ENCODE data around the gene RHOF. TPM values are rescaled to one million over a fixed set of nuclear protein-coding genes. Genes with fewer than 3 reads are reported as not detected.
A peak's percentile ranks its signal among the peaks of the same experiment; 100 is the strongest.

RHOF gene
- total and polyA plus RNA-seq, 12 donors = 4.1 to 49.5 (median 21.8) TPM

- peaks cover 27 to 44% of the 10 kb centered on the region in 2 donors for H3K4me1 ChIP-seq (replicated peaks in 1 of 2)
- intact Hi-C loops (cut with DNase I) = no loop called here
- DNase-seq = peak in 1 of 7 donors; percentile 31
These were observed 11.9 kb upstream of the RHOF start for GRCh38 chr12:121805171-121806008.

DNA sequence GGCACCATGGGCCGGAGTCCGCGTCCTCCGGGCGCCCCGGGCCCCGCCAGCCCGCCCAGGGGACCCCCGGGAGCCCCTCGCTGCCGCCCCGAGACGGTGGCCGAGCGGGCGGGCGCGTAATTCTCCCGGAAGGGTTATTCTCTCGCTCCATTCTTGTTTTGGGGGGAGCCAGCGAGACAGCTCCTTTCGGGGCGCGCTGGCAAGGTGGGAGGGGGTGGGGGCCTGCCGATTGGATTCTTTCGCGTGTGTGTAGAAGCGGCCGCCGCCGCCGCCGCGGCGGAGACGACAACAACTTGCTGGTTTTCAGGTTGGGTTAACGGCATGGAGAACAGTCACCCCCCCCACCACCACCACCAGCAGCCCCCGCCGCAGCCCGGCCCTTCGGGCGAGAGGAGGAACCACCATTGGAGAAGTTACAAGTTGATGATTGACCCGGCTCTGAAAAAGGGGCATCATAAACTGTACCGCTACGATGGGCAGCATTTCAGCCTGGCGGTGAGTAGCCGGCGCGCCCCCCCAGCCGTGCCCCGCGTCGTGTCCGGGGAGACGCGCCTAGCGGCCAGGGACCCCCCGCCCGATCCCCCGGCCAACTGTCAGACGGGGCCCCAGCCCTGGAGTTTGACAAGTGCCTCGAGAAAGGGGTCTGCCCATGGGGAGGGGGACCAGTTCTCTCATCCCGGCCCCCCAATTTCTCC is 11.1 kb upstream of the RHOF start:
- WGBS, 4 donors = 0 to 8% (median 0%) methylated on average over 4 to 63 of the region's 63 CpGs
- Histone ChIP-seq H3K27ac (peak overlapping the region; percentile 16 to 100 (median 100)), H3K27me3 (no peaks in the 10 kb centered on the region), H3K4me3 (peak overlapping the region; percentile 25 to 92 (median 70)), H3K36me3 (replicated peaks in 1 of 2) (peaks cover 0 to 26% of the 10 kb centered on the region in 2 donors), H3K4me1 (replicated peaks in 1 of 2) (peaks cover 27 to 40% of the 10 kb centered on the region in 2 donors), H3K9me3 (replicated peaks in 1 of 3) (no peaks in the 10 kb centered on the region)
- no peak for TF ChIP-seq POLR2A (IDR thresholded peaks at IDR 0.05)
- TF ChIP-seq, protein P1, sequence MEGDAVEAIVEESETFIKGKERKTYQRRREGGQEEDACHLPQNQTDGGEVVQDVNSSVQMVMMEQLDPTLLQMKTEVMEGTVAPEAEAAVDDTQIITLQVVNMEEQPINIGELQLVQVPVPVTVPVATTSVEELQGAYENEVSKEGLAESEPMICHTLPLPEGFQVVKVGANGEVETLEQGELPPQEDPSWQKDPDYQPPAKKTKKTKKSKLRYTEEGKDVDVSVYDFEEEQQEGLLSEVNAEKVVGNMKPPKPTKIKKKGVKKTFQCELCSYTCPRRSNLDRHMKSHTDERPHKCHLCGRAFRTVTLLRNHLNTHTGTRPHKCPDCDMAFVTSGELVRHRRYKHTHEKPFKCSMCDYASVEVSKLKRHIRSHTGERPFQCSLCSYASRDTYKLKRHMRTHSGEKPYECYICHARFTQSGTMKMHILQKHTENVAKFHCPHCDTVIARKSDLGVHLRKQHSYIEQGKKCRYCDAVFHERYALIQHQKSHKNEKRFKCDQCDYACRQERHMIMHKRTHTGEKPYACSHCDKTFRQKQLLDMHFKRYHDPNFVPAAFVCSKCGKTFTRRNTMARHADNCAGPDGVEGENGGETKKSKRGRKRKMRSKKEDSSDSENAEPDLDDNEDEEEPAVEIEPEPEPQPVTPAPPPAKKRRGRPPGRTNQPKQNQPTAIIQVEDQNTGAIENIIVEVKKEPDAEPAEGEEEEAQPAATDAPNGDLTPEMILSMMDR (IDR thresholded peaks at IDR 0.05) = peak in 1 of 6 experiments; percentile 5
- intact Hi-C loops (cut with DNase I) = no loop called here
- DNase-seq = peak in 4 of 7 donors; percentile 47 to 71 (median 52)

More at GRCh38 chr12:121805171-121806008, 11.9 kb upstream of the RHOF start:
- 2 to 5% (median 3%) methylated on average over 25 to 45 of the region's 45 CpGs for WGBS, 4 donors
- Histone ChIP-seq H3K27ac (peak overlapping the region in 4 of 5 donors; percentile 75 to 100 (median 100)), H3K27me3 (no peaks in the 10 kb centered on the region), H3K9me3 (replicated peaks in 1 of 3) (no peaks in the 10 kb centered on the region), H3K36me3 (replicated peaks in 1 of 2) (peaks cover 0 to 34% of the 10 kb centered on the region in 2 donors), H3K4me3 (peak overlapping the region in 2 of 4 donors; percentile 68 to 92)
- no peak for TF ChIP-seq POLR2A (IDR thresholded peaks at IDR 0.05)
- TF ChIP-seq, protein P1 (IDR thresholded peaks at IDR 0.05) = no peak

DNA sequence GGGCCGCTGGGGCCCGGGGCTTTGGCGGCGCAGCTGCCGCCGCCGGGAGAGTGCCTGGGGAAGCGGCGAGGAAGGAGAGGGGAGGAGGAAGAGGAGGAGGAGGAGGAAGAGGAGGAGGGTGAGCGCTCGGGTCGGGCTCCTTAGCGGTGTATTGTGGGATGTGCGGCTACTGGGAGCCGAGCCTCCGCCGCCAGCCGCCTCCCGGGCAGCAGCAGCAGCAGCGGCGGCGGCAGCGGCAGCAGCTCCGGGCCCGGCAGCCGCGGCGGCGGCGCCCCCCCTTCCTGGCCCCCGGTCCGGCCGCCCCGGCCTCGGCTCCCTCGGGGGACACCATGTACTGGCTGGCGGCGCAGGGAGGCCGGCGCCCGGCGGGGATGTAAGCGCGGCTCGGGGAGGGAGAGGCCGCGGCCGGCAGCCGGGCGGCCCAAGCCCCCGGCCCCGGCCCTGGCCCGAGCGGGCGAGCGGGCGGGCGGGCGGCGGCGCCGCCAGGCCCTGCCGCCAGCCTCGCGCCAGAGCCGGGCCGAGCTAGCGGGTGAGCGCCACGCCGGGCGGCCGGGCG is 10.5 kb upstream of the RHOF start, which contains the start of gene SETD1B:
TSS of gene SETD1B (plus strand) at position 149 of the 556 bp plus-strand sequence. CDS start 729 bp downstream, outside the sequence.
- H3K27ac ChIP-seq = peak within 1 kb of the TSS; percentile 97 to 100 (median 100)
- TF ChIP-seq POLR2A (IDR thresholded peaks at IDR 0.05) = peak; percentile 53 to 63
- TF ChIP-seq, protein P1 (IDR thresholded peaks at IDR 0.05) = peak in 1 of 6 experiments; percentile 18
- no peaks in the 10 kb centered on the region for H3K27me3 ChIP-seq
- peaks cover 31 to 44% of the 10 kb centered on the region in 2 donors for H3K4me1 ChIP-seq (replicated peaks in 1 of 2)
- intact Hi-C loops (cut with DNase I) = no loop called here
- WGBS, 4 donors = 0 to 3% (median 0%) methylated on average over 6 to 74 of the region's 74 CpGs
- peak; percentile 57 to 81 (median 71) for DNase-seq
- H3K4me3 ChIP-seq = peak within 1 kb of the TSS; percentile 68 to 92 (median 75)
- no peaks in the 10 kb centered on the region for H3K9me3 ChIP-seq (replicated peaks in 1 of 3)
- peaks cover 0 to 20% of the 10 kb centered on the region in 2 donors for H3K36me3 ChIP-seq (replicated peaks in 1 of 2)

Data from adrenal gland (tissue), 12 donors.